ENCODE data around the gene RDX. TPM values are rescaled to one million over a fixed set of nuclear protein-coding genes. Genes with fewer than 3 reads are reported as not detected.

RDX gene
- total RNA-seq, 4 donors from 2014 or later: 8.3 to 113 (median 13.7) TPM

- Histone ChIP-seq H3K27me3 (no peaks in the 10 kb centered on the region), H3K36me3 (no peaks in the 10 kb centered on the region), H3K9me3 (no peaks in the 10 kb centered on the region), H3K27ac (no peak overlapping the region), H3K4me1 (no peaks in the 10 kb centered on the region), H3K4me3 (no peak overlapping the region)
- TF ChIP-seq, protein P1, sequence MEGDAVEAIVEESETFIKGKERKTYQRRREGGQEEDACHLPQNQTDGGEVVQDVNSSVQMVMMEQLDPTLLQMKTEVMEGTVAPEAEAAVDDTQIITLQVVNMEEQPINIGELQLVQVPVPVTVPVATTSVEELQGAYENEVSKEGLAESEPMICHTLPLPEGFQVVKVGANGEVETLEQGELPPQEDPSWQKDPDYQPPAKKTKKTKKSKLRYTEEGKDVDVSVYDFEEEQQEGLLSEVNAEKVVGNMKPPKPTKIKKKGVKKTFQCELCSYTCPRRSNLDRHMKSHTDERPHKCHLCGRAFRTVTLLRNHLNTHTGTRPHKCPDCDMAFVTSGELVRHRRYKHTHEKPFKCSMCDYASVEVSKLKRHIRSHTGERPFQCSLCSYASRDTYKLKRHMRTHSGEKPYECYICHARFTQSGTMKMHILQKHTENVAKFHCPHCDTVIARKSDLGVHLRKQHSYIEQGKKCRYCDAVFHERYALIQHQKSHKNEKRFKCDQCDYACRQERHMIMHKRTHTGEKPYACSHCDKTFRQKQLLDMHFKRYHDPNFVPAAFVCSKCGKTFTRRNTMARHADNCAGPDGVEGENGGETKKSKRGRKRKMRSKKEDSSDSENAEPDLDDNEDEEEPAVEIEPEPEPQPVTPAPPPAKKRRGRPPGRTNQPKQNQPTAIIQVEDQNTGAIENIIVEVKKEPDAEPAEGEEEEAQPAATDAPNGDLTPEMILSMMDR (IDR thresholded peaks at IDR 0.05): no peak
- TF ChIP-seq POLR2A (IDR thresholded peaks at IDR 0.05): no peak
- no peak for DNase-seq
These were observed 162.3 kb downstream of the RDX start for GRCh38 chr11:110134110-110134509.

- H3K4me3 ChIP-seq: no peak overlapping the region
- no peak for DNase-seq
- TF ChIP-seq, protein P1 (IDR thresholded peaks at IDR 0.05): no peak
- TF ChIP-seq POLR2A (IDR thresholded peaks at IDR 0.05): no peak
- H3K36me3 ChIP-seq: no peaks in the 10 kb centered on the region
- no peaks in the 10 kb centered on the region for H3K9me3 ChIP-seq
- H3K27ac ChIP-seq: no peak overlapping the region
- no peaks in the 10 kb centered on the region for H3K27me3 ChIP-seq
- H3K4me1 ChIP-seq: no peaks in the 10 kb centered on the region
These were observed 163.3 kb downstream of the RDX start for GRCh38 chr11:110133160-110133559.

DNA sequence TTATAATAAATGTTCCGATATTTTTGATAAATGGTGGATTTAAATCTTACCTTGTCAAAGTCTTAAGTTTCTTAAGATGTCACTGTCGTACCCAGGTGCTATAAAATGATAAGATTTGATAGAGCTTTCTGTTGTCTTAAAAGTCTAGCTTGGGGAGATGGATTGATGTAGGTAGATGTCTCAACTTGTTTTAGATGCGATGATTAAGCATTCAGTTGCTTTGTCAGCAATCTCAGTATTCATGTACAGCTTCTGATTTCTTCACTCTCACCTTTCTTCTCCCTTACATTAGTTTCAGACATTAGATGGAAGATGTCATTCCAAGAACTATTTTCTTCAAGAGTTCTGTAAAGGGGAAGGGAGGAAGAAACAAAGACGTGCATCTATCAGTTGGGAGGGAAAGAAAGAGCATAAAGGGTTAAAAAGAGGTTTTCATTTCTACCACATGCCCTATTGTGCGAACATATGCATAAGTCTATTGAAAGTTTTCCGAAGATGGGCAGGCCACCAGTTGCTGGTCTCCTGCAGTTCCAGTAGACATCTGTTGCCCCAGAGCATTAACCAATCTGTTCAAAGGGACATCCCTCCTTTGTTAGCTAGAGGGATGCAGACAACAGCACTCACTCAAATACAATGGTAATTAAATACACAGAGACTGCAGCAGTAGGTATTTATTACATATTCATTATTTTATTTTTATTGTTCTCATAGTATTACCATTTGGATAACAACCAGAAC, 164.9 kb downstream of the RDX start:
- DNase-seq: no peak
- Histone ChIP-seq H3K4me1 (no peaks in the 10 kb centered on the region), H3K27me3 (no peaks in the 10 kb centered on the region), H3K27ac (no peak overlapping the region), H3K9me3 (no peaks in the 10 kb centered on the region), H3K4me3 (no peak overlapping the region), H3K36me3 (no peaks in the 10 kb centered on the region)
- TF ChIP-seq, protein P1 (IDR thresholded peaks at IDR 0.05): no peak
- no peak for TF ChIP-seq POLR2A (IDR thresholded peaks at IDR 0.05)

DNA sequence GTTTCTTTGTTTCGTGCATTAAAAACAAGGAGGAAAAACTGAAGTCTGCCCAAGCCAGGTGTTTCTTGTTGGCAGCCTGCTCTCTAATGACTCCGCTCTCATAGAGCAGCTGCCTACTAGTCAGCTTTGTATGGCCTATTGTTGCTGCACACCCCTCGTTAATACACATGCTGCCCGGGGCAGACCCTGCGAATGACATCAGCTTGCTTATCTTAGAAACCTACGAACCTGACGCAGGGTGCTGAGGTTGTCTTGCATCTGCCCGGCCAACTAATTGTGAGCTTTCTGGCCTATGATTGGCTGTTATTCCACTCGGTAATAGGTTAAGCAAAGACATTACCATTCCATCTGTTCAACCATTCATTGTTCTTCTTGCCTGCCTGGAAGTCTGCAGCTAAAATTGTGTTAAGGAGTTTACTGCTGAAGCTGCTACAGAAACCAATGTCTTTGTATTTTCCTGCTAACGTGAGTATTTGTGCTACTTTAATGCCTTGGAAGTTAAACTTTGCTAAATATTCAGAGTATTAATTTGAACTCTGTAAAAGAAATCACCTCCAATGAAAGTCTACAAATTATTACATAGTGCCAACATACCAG, 165.7 kb downstream of the RDX start:
- Histone ChIP-seq H3K9me3 (no peaks in the 10 kb centered on the region), H3K36me3 (no peaks in the 10 kb centered on the region), H3K27me3 (no peaks in the 10 kb centered on the region), H3K27ac (no peak overlapping the region), H3K4me3 (no peak overlapping the region), H3K4me1 (no peaks in the 10 kb centered on the region)
- no peak for TF ChIP-seq POLR2A (IDR thresholded peaks at IDR 0.05)
- TF ChIP-seq, protein P1 (IDR thresholded peaks at IDR 0.05): no peak
- peak in 1 of 3 donors; percentile 49 for DNase-seq

DNA sequence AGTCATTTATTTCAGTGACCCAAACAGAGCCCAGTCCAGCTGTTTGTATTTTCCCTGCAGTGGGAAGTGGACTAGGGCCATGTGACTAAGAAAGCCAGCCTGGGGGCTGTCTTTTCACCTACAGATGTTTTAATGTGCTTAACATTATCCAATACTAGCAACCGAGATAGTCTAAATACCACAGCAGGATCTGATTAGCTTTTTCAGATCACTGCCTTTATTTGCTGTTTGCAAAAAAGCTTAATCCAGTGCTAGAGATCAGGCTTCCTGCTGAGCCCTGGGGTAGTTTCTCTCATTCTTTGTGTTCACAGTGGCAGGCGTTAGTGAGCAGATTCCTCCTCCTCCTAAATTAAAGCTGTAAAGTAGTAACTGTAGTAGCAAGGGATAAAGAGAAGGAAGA, 168.3 kb downstream of the RDX start:
- Histone ChIP-seq H3K36me3 (no peaks in the 10 kb centered on the region), H3K9me3 (no peaks in the 10 kb centered on the region), H3K4me3 (no peak overlapping the region), H3K27me3 (no peaks in the 10 kb centered on the region), H3K4me1 (no peaks in the 10 kb centered on the region), H3K27ac (no peak overlapping the region)
- TF ChIP-seq, protein P1 (IDR thresholded peaks at IDR 0.05): no peak
- TF ChIP-seq POLR2A (IDR thresholded peaks at IDR 0.05): no peak
- DNase-seq: no peak
